Erythroblast (primary cell): ENCODE data around the gene C16orf74.

Experiments used
- GATA1 ChIP-seq: IDR thresholded peaks from 2 replicates; pipeline ENCODE4 v1.6.1; 2011; ENCODE audit warnings: low read depth, mild to moderate bottlenecking, control low read depth, low read length, moderate library complexity
- POLR2A ChIP-seq: IDR thresholded peaks from 2 replicates; pipeline ENCODE4 v1.6.1; 2011; ENCODE audit warnings: mild to moderate bottlenecking, low read length

DNA sequence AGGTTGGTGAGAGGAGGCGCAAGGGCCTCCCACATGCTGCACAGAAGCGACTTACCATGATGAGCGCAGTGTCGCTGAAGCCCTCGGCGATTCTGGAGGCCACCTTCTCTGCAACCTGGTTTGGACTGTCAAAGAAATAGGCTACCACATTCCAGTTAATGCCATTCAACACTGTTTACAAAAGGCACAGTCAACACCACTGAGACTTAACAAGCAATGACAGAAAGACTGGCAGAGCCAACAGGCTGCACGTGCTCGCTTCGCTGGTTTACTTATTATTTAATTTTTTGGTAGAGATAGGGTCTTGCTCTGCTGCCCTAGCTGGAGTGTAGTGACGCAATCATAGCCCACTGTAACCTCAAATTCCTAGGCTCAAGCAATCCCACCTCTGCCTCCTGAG is 30.3 kb upstream of the C16orf74 start:
- TF ChIP-seq POLR2A: no peak
- no peak for TF ChIP-seq GATA1
